CD4-positive, alpha-beta T cell treated with Interleukin-6 for 4 hours (primary cell): ENCODE measurements around the gene IL37.
"Not testable (repeated sequence)": the region's sequence is repeated elsewhere in the genome, so short reads cannot be mapped to it uniquely, and the experiment has no call there.

Source experiments
- DNase-seq: peaks from one replicate; pipeline ENCODE4 v3.0.0-alpha.2; 2020; ENCODE audit warnings: mixed read lengths

The IL37 gene

DNA sequence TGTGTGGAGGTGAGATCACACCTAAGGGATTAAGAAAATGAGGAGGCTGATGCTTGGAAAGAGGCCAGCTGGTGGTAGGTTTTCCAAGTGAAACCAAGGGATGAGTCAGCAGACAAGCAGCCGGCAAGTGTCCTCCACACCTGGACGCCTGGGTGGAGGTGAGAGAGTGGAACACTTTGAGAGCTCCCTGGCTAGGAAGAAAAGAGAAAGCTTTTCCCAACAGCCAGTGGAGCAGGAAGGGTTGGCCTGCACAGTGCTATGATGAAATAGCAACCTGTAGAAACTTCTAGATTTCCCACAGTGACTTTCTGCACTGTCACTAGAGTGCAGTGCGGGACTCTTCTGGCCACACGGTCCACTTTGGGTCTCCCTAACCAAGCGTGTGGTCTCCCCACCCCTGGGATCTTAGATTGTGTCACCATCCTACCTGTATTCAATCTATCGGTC lies 19.6 kb upstream of the IL37 start:
- no peak for DNase-seq

DNA sequence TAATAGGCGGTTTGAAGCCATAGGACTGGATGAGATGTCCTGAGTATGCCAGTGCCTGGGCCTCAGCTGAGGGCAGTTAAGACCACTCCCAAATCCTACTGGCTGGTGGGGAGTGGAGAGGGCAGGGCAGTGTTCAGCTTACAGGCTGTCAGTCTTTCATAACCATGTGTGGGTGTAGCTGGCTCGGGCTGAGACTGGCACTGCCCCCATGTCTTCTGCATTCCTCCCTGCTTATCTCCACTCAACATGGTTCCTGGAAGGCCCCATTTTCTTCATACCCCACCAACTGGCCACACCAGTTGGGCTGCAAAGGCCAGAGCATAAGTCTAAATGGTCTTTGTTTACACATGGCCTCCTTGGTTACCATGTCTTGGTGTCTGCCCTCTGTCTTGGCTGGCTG lies 17.2 kb upstream of the IL37 start:
- DNase-seq: no peak

DNA sequence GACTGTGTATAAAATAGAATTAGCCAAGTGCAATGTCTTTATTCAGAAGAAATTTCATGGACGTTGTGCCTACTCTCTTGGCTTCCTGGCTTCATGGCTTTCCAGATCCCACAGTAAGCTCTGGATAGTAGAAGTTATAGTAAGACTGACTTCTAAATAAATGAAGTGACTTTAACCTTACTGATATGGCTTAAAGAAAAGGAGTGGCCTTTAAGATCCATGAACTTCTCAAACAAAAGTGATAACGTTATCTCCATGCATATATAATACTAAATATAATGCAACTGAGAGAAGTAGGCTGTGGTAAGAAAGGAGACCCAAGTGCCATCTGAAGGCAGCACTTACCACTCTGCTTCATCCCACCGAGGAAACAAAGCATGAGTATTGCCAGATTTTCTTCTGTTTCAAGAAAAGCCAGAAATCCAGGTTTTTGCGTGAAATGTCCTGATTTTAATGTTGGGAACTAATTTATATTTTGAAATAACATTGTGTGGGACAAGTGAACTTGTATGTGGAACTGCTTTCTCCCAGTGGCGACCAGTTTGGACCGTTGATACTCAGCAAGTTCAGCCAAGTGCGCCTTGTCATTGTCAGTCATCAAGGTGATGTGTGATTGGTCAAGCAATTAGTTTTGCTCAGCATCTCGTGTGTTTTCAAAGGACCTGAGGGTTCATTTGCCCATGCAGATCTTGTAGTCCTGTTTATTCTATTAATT lies 13.9 kb upstream of the IL37 start:
- no peak for DNase-seq

DNA sequence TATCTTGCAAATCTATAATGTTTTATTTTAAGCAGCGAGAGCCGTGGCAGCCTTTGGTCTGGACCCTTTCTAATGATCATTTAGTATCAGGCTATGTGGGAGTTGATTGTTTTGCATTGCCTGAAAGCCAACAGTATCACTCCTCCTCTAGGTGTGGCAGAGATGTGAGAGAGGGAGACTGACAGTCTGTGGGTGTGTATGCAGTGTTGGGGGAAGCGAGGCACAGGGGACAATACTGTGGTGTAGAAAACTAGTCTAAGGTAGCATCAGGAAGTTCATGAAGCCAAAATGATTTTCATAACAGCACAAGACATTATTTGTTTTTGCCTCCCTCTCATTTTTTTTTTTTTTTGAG lies 13.4 kb upstream of the IL37 start:
- DNase-seq: no peak

DNA sequence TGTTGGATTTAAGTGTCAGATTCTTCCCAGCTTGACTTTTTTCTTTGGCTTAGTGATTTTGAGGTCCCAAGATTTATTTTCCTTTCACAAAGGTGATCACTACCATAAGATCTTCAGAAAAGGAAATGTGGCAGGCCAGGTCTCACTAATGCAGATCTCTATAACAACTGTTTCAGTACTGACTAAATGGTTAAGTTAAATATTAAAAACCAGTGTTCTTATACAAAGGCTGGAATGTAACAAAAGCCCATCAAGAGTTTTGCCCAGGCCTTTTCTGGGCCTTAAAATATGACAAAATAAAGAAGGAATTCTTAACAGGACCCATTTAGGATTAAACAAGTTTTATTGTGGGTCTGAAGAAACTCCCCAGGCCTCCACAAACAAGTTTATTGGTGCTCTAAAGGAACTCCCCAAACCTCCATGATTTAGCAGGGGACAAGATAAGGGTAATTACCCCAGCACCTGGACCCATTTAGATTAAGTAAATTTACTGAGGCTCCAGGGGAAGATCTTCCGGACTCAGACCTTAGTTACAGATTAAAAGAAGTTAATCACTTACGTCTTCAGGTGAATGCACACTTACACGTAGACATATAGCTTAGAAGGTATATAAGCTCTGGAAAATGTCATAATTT lies 9.4 kb upstream of the IL37 start:
- not testable (repeated sequence) for DNase-seq

DNA sequence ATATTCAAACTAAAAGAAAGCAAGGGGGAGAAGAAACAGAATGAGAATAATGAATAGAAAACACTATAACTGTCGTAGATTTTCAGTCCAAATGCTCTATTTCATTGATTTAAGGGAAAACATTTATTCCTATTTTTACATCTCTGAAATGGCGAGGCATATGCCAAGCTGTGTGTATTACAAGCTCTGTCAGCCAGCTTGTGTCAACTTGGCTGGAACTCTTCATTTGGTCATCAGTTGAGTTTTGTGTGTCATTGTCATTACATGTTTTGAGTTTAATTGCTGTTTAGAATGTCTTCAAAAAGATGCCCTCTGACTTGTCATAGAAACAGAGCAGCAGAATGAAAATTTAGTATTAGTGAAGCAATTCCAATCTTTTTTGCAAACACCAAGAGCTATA lies 8.1 kb upstream of the IL37 start:
- DNase-seq: no peak

DNA sequence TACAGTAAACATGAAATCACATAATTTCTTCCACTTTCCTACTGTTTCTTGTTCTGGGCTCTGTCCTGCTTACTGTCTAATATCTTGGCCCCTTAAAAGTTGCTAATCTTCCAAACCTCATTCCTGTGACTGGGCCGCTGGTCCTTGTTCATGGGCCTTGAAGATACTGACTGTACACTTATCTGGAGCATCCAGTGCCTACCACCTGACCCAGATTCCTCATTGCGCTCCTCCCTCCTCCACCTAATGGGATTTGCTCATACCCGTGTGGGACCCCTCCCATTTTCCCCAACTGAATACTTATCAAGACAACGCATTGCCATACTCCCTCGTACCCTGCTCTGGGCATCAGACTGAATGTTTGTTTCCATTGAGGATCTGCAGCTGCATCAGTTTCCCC lies 6.1 kb upstream of the IL37 start:
- DNase-seq: no peak

DNA sequence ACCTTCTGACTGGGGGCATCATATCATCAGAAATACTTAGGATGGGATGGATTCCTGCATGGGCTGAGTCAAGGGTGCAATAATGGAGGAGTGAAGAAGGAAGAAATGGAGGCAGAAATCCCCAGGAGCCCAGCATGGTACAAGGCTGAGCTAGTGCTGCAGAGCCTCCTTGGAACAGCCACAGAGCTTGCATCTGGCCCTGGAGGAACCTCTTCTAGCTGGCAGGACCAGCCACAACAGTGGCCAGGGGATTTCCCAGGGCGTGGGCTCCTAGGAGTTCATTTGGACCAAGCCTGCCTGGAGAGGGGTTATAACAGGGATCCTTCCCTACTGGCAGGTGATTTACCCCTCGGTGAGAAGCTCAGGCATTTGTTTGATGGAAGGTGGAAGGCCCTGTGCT lies 4.7 kb upstream of the IL37 start:
- DNase-seq: no peak

DNA sequence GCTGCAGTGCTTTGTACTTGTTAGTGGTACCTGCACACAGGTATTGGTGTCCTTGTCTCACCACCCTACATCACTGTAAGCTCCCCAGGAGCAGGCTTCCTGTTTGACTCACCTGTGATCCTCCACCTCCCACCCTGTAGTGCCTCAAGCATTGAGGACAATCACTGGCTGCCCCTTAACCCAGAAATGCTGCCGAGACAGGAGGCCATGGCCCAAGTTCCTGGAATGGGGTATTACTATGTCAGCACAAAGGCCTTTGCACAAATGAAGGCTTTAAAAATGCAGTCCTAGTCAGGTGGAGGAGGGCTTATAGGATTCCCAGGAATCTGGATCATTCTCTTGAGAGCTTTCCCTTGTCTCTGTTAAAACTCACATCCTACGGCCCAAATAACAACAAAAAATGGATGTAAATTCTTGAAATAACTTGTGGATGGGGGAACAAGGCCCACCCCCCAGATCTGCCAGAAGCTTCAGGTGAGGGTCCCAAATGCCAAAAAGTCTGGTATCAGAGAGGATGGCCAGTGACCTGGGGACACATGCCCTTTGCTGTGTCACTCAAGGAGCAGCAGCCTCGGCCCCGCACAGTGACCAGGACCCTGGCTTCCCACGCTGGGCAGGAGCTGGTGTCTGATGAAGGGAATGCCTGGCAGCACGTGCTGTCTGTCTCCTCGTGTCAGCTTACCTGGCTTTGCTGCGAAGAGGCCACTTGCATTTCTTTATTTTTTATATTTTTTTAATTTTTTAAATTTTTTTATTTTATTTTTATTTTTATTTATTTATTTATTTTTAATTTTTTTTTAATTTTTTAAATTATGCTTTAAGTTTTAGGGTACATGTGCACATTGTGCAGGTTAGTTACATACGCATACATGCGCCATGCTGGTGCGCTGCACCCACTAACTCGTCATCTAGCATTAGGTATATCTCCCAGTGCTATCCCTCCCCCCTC lies 3.7 kb upstream of the IL37 start:
- DNase-seq: no peak

DNA sequence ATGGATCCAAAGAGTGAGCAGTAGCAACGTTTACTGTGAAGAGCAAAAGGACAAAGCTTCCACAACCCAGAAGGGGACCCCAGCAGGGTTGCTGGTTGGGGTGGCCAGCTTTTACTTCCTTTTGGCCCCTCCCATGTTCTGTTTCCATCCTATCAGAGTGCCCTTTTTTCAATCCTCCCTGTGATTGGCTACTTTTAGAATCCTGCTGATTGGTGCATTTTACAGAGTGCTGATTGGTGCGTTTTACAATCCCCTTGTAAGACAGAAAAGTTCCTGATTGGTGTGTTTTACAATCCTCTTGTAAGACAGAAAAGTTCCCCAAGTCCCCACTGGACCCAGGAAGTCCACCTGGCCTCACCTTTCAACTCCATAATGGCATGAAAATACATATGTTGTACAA lies 2.4 kb upstream of the IL37 start:
- not testable (repeated sequence) for DNase-seq

DNA sequence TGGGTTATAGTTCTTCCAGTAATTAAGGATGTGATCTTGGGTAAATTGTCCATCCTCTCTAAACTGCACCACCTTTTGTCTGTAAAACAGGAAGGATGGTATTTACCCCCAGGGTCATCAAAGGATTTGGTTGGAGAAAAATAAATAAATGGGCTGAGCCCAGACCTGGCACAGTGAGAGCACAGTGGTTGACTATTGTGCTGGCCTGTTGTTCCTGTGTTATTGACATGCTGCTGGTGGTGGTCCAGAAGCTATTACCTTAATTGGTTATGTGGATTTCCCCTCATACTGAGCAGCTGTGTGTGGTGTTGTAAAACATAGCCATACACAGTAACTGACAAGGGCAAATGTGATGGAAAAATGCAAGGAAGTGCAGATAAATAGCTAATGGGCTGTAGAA lies 746 bp upstream of the IL37 start:
- no peak for DNase-seq

DNA sequence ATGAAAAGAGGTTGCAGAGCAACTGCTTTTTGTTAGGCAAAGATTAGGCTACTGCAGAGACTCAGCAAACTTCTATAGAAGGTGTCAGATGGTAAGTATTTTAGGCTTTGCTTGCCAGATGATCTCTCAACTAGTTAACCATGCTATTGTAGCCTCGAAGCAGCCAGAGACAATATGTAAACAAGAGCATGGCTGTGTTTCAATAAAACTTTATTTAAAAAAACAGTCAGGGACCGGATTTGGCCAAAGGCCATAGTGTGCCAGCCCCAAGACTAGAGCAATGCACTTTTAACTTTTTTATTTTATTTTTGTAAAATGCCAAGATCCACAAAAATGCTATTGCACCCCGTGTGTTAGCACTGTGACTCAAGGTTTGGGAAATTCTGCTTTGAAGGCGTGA lies 1.4 kb downstream of the IL37 start:
- DNase-seq: no peak

DNA sequence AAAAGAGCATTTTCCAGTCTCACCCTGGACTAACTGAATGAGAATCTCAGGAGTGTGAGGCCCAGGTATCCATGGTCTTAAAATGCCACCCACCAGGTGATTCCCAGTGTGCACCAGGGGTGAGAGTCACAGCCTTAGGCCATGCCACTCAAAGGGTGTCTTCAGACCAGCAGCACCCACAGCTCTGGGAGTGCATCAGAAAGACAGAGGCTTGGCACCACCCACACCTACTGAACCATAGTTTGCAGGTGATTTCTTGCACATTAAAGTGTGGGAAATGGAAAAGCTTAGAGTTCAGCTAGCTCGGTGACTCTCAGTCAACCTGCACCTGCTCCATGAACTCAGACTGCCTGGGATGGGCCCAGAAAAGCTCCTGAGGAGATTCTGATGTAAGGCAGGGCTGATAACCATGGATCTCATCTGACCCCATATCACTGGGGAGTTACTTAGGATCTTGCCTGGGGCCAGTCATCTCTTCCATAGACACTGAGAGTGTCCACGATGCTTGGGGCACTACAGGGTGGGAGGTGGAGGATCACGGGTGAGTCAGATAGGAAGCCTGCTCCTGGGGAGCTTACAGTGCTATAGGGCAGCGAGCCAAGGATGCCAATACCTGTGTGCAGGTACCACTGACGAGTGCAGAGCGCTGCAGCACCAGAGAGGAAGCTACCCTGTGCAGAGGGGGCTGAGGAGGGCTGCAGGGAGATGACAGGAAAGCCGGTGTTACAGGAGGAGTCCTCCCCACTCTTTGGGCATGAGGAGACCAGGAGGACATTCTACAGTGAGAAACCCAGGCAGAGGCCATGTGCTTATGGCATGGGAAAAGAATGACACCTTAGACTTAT lies 4.6 kb downstream of the IL37 start:
- no peak for DNase-seq

DNA sequence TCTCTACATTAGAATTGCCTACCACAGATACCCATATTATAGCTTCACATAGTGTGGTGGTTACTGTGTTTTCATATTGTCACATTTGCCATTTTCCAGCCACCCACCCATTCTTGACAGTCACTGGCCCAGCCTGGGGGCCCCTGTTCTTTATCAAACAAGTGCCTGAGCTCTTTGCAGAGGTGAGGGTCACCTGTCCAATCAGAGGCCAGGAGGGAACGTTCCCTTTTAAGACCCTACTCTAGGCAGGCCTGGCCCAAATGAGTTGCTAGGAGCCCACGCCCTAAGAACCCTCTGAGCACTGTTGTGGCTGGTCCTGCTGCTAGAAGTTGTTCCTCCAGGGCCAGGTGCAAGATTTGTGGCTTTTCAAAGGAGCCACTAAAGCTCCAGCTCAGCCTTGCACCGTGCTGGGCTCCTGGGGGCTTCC lies 5.2 kb downstream of the IL37 start:
- DNase-seq: no peak

DNA sequence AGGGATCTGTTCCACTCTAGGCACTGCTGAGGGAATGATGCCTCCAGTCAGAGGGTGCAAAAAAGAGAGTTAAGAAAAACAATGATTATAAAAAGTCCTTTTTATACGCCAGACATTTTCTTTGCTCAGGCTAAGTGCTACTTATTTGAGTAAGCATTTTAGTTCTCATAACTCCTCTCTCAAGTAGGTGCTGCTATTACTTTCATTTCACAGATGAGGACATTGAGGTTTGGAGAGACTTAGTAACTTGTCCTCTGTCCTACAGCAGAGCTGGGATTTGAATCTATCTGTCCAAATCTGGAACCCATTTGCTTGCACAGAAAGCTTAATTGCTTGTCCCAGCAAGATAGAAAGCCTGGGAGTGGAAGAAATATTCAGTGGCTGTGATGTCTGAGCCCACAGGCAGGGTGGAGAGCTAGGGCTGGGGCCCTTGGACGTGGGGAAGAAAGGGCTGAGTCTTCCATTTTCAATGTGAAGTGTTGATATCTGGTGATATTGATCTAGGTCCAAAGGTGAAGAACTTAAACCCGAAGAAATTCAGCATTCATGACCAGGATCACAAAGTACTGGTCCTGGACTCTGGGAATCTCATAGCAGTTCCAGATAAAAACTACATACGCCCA lies 5.8 kb downstream of the IL37 start:
- no peak for DNase-seq

DNA sequence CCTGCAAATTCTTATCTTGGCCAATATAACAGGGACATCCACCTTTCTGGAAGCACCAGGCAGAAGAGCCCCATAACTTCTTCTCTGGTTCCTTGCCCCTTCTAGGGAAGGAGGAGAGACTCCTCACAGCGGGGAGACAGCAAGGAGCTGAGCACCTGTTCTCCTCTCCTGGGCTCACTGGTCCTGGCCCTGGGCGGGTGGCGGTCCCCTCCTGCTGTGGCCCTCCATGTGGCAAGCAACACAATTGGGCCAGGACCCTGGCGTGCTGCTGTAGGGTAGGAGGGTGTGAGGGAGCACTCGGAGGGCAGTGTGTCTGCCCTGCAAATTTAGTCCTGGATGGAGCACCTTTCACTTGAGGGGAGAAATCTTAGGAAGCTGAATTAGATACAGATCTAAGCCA lies 6.9 kb downstream of the IL37 start:
- no peak for DNase-seq

DNA sequence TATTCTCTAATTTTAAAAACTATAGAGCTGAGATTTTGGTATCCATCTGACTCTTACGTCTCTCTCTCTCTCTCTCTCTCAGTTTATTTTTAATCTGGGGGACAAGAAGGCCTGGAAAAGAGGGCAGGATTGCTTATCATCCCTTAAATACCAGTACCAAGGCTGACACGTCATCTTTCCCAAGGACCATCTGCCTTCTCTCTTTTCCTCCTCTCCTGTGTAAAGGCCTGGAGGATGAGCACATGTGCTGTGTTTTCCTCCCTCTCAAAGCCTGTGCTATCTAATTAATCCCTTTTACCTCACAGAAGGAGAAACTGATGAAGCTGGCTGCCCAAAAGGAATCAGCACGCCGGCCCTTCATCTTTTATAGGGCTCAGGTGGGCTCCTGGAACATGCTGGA lies 7.3 kb downstream of the IL37 start:
- DNase-seq: no peak

DNA sequence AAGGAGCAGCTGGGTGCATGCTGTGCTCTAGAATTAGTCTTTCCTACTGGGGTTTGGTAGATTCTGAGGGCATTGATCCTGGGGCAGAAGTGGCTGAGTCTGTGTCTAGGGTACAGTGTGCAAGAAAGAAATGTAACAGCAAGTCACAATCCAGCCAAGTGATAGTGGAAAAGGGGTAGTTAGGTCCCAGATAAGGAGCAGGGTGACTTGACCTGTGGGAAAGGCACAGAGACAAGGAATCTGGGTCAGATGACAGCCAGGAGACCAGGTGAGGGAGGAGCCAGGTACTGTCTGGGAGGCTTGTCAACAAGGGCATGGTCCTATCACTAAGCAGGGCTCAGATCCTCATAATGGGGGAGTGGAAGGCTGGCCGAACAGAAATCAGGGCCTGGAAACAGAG lies 8.1 kb downstream of the IL37 start:
- DNase-seq: no peak

DNA sequence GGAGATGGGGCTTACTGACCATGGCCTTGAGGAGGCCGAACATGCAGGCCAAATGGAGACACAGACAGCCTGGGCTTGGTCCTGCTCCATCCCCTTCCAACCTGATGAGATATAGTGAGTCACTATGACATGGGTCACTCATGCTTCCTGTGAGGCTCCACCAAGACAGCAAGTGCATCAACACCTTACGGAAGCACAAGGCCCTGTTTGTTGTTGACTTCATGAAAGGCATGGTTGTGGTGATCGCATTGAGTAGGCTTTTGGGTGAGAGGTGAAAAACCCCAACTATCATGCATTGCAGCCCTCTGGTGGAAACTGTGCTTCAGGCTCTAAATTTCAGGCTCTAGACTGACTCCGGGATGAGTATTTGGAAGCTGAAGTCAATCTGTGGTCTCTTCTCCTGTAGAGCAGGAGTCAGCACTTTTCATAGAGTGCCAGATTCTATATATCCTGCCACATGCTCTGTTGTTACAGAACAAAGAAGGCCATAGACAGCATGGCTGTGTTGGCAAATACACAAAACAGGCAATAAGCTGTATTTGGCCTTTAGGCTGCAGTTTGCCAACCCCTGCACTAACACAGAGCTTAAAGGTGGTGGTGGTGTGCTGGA lies 10.1 kb downstream of the IL37 start:
- DNase-seq: no peak

DNA sequence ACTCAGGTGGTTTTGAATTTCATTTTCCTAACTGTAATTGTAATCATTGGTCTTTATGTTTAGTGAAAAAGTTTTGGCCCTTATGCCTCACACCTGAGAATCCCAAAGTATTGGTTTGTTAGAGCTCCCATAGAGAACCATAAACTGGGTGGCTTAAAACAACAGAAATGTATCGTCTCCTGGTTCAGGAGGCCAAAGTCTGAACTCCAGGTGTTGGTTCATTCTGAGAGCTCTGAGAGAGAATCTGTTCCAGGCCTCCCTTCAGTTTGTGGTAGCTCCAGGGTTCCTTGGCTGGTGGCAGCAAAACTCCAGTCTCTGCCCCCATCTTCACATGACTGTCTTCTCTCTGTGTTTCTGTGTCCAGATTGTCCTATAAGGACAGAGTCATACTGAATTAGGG lies 11.0 kb downstream of the IL37 start:
- DNase-seq: no peak

DNA sequence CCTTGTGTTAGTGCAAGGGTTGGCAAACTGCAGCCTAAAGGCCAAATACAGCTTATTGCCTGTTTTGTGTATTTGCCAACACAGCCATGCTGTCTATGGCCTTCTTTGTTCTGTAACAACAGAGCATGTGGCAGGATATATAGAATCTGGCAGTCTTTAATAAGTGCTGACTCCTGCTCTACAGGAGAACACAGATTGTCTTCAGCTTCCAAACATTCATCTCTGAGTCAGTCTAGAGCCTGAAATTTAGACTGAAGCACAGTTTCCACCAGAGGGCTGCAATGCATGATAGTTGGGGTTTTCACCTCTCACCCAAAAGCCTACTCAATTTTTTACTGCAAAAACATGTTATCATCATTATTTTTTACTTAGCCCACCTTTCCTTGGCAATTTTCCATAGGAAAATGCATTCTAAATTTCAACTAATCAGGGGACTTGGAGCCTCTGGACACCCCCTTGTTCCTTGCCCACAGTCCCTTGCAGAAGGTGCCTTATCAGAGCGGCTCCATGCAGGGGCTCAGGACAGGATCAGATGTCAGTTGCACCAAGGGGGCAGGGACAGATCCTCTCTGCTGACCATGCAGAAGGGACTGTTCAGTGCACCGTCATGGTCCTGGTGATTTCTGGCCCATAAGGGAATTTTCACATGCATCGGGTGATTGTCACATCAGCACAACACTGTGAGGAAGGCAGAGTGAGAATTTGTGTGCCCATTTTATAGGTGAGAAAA lies 12.4 kb downstream of the IL37 start:
- no peak for DNase-seq
